HL-60 (cell line): ENCODE data around the gene SIRT4.

ENCODE experiments used
- CTCF ChIP-seq: IDR thresholded peaks from one replicate; pipeline ENCODE4 v1.5.1; 2011; ENCODE audit warnings: low read length, control low read depth, inconsistent platforms; ENCODE audit not compliant: insufficient read depth
- POLR2AphosphoS5 ChIP-seq: IDR thresholded peaks from 2 replicates; pipeline ENCODE4 v1.6.1; 2012; ENCODE audit warnings: low read depth
- REST ChIP-seq: IDR thresholded peaks from 2 replicates; pipeline ENCODE4 v1.6.1; 2012; ENCODE audit warnings: low read depth; ENCODE audit not compliant: insufficient replicate concordance
- SPI1 ChIP-seq: IDR thresholded peaks from 2 replicates; pipeline ENCODE4 v1.6.1; 2012; ENCODE audit warnings: low read depth, mild to moderate bottlenecking, borderline replicate concordance

GRCh38 chr12:120254809-120255208, 47.3 kb upstream of the SIRT4 start:
- TF ChIP-seq CTCF (no peak), SPI1 (no peak), REST (no peak), POLR2AphosphoS5 (no peak)
